HG02981 (cell line): ENCODE data around the gene TBC1D22A.

Experiments used
- ATAC-seq: cut with Tn5 transposase; IDR thresholded peaks from one replicate; pipeline ENCODE4 v1.9.1; 2021; ENCODE audit warnings: mild to moderate bottlenecking, moderate library complexity; ENCODE audit not compliant: unreplicated experiment

Gene TBC1D22A

DNA sequence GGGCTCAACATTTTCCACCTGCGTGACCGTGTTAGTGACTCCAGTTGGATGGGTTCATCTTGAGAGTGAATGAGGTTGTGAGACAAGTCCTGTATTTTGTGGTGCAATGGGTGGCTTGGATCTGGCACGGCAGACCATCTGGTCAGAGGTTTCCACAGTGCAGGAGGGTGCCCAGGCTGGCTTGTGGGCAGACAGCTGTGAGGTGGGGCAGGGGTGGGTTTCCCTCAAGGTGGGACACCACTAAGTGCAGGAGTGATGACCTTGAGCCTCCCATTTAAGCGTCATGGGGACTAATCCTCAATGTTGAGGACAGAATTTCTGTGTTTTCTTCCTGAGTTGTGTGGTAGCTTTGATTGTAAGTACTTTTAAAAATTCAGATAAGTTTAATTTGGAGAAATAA, 220.6 kb downstream of the TBC1D22A start:
- no peak for ATAC-seq

DNA sequence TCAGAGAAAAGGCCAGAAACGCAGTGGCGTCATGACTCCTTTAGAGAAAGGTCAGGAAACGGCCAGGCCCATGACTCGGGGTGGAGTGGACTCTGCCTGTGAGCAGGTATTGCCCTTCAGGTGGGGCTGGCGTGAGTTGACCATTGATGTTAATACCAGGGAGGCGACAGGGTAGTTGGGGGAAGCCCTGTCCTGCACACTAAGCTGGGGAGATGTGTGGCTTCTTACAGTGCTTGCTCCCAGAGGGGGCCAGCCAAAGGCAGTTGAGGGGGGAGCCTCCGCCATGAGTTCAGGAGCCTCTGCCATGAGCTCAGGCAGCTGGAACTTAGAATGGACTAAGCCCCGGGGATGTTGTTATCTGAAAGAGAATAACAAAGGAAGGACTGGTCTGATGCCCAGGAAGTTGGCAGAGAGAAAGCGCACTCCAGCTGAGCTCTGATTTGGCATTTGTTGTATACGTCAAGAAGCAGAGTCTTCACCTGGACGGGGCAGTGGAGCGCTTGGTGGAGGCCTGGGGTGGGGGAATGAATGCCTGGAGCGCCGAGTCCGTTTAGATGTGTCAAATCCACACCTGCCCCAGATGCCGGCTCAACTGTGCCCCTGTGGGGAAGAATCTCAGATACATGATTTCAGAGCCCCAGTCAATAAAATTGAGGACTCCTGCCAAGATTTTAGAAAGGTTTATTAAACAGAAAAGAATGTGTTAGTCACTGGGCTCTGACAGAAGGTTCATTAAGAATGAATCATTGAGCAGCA, 222.5 kb downstream of the TBC1D22A start:
- ATAC-seq = no peak

DNA sequence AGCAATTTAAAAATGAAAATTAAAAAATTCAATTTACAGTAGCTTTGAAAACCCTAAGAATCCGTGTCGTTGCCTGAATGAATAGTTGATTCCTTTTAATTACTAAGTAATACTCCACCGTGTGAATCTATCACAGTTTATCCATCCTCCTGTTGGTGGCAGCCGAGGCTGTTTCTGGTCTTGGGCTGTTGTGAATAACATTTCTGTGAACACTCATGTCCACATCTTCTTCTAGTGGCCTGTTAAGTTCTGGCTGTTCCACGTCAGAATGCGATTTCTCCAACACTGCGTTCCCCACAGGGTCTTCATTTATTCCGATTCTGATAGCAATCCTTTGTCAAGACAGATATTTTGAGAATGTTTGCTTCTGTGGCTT, 223.0 kb downstream of the TBC1D22A start:
- ATAC-seq = no peak

DNA sequence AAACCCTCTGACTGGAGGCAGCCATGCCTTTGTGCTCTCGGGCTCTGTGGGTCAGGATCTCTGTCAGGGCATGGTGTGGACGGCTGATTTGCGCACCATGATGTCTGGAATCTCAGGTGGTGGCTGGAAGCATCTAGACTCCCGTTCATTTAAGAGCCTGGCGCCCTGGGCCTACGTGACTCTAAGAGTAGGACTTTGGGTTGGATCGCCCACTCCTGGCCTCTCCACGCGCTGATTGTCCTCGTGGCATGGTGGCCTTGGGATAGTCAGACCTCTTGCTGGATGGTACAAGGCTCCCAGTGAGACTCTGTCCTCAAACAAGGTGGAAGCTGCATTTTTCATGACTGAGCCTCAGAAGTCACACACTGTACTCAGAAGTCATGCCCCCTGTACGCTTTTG, 224.3 kb downstream of the TBC1D22A start:
- ATAC-seq = no peak

DNA sequence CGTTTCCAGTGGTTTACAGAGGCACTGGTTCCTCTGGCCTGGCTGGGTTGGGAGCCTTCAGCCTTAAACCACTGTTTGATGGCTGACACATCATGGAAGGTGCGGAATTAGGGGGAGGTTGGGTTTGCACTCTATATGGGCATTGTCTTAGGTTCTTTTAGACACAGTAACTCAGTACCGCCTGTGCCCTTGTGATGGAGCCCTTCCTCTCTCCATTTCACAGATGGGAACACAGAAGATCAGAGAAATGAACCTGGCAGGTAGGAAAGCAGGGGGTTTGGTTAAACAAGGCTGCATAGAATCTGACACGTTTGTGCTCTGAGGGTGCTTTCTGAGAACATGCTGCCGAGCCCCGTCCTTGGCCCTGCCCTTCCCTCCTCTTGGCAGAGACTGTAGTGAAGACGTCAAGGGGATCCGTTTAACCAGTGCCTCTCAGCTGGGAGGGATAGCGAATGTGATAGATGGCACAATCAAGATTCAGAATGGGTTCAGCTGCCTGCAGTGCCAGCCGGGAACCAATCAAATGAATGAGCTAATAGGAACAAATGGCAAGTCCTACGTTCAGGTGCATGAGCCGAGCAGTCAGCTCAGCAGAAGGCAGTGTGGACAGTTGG, 228.6 kb downstream of the TBC1D22A start:
- no peak for ATAC-seq

DNA sequence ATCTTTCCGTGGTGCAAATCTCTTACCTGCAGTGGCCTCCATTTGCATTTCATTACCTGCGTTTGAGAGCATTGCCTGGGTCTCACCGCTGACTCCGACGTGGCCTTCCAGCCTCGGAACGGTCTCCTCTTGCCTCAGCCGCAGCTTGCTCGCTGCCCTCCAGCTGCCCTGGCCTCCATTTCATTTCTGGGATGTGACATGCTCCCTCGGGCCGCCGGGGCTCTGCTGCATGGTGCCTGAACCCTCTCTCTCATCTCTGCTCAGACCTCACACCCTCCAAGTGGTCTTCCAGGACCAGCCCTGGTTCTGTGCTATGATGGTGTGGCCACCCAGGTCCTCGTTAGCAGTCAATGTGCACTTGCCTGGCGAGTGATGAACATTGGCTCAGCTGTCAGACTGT, 229.2 kb downstream of the TBC1D22A start:
- no peak for ATAC-seq

DNA sequence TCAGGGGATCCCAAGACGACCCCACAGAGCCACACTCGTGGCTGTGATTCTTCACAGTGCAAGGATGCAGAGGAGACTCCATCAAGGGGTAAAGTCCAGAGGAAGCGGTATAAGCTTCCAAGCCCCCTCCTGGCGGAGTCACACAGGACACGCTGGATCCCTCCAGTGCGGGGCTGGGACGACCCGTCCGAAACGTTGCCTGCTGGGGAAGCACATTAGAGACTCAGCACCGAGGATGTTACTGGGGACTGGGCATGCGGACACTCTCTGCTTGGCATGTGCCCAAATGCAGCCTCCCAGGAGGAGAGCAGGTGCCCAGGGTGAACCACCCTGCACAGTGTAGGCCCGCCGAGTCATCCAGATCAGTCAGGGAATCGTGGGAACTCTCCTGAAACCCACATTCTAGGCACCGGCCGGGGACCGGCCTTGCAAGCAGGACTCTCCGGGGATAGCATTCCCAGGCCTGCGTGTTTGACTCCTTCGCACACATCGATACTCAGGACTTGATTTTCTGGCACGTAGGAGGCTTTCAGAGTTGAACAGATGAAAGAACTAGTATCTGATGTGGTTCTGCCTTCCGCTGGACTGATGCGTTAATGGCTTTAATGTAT, 229.8 kb downstream of the TBC1D22A start:
- no peak for ATAC-seq

DNA sequence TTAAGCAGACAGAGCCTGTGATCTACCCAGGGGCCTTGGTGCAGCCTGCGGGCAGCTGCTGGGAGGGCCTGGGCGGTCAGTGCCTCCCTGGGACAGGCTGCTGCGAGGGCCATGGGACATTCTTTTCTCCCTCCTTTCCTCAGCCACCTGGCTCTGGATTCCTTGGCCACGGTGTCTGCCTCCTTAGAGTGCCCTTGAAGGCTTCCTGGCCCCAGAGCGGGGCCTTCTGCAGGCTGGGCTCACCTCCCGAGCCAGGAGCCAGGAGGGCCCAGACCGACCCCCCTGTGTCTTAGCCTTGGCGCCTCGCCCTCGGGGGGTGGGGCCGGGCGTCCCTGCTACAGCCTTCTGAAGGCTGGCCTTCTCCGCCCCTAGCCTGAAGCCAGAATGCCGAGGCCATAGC, 231.2 kb downstream of the TBC1D22A start:
- no peak for ATAC-seq

DNA sequence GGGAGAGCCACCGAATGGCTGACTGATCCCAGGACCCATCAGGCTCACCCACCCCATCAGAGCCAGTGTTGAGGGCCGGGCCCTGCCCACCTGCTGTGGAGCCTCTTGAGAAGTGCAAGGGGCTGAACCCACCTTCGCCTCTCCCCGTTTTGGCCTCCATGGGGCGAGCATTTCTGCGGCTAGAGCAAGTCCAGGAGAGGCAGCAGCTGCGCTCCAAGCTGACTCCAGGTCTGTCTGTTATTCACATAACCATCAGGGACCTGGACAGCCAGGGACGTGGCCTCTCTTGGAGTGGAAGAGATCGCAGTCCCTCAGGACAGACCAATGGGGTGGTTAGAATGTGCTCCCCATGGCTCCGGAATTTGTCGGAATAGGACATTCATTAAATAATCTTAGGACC, 231.8 kb downstream of the TBC1D22A start:
- ATAC-seq = no peak

DNA sequence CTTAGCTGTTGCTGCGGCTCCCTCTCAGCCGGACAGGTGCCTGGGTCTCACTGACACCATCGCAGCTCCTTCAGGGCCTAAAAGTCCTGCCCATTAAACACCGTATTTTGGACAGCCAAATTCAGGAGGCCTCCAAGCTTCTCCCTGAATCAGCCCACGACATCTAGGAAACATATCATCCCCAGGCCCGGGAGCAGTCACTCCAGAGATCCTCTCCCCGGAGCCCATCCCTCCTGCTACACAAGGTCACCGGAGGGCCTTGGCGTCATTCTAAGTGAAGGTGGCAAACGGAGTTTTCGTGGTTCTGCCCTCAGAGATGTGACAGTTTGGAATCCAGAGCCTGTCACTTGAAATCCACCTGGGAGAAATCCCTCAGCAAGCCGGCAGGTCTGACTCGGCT, 232.5 kb downstream of the TBC1D22A start:
- ATAC-seq = no peak

DNA sequence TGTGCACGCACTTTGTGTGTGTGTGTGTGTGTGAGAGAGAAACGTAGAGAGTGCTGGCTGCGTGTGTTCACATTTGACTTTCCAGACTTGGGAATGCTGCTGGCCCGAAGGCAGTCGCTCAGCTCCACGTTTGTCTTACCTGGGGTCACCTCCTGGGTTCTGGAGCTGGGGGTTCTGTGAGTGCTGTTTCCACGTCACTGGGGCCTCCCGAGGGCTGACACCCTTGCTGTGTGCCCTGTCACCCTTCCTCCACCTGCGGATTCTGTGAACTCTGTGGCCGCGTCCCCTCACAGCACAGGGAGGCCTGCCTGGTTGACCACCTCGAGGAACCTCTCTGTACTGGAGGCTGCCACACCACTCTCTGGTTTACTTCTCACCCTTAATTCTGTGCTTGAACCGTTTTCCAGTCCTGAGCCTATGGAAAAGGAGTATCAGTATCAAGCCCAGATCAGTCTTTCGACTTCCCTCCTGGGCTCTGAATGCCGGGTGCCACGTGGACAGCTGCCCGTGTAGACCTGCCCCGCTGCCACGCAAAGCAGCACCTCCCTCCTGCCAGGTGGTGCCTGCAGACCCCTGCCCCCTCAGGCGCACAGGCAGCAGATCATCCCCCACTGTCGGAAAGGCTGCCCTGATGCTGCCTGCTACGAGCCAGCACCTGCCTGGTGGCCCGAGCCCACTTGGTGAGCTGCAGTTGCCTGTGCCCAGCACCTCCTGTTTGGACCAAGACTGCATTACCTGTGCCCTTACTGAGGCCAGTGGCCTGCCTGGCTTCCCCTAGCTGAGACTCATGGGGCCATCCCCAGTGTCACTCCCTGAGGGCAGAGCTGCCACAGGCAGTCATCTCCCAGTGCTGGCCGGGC, 233.3 kb downstream of the TBC1D22A start:
- ATAC-seq = no peak

DNA sequence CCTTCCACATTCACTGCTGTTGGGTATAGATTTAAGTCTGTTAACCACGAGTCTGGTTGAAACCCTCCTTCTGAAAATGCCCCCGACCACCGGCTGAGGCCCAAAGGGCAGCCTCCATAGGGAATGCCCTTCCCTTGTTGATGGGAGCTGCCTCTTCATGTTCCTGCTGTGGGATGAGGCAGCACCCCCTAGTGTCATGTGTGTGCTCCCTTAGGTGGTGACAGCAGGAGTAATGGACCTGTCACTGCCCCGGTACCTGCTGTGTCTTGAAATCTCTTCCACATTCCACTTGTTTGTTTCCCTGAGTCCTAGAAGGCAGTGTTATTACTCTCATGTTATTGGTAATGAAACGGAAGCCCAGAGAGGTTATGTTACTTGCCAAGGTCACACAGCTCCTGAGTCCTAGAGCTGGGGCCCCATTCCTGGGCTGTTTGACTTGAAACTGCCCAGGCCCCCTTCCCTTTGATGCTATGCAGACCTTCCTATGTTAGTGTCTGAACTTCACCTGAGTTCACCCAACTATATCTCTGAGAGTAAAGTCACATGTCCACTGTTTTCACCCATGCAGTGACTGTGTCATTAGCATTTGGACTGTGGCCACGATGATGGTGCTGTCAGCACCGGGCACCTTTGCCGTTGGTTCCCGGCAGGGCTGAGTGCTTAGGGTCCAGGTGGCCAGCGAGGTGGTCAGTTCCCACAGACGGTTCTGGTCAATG, 234.3 kb downstream of the TBC1D22A start:
- ATAC-seq = no peak

DNA sequence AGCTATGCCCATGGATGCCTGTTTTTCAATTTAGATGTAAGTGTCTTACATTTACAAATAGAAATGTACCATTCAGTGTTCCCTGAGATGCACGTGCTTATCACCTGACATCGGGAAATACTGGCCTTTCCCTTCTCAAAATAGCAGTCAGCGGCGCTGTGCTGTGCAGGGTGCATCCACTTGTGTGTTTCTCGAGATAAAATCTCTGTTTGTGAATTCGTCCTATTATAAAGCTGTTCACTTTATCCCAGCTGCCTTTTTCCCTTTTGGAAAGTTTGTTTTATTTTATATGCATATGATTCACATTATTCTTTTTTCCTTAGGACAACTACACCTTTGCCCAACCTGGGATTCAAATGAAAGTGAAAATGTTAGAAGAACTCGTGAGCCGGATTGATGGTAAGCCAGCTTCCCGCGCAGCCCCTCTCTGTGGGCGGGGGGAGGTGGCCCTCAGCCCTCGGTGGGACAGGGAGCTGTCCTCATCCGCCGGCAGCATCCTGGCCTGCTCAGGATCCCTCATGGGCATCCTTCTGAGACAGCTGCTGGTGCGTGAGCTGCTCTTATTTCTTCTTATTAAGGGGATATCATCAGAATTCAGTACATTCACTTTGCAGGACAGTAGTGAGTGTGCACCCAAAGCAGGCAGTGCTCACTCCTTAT, 235.0 kb downstream of the TBC1D22A start:
- ATAC-seq = no peak

DNA sequence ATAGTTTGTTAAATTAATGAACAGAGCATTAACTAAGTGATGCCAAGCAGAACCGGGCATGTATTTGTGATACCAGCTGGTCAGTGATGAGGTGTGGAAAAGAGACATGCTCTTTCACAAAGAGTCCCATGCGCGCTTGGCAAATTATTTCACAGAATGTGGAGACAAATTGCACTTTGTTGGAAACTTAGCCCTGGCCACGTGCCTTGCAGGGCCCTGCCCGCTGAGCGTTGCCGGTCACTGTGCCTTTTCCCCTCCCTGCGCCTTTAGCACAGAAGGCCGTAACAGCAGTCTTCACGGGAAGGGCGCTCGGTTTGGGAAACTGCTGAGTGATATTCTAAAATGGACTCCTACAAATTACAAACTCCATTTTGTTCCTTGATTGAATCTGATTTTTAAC, 235.9 kb downstream of the TBC1D22A start:
- ATAC-seq = no peak

DNA sequence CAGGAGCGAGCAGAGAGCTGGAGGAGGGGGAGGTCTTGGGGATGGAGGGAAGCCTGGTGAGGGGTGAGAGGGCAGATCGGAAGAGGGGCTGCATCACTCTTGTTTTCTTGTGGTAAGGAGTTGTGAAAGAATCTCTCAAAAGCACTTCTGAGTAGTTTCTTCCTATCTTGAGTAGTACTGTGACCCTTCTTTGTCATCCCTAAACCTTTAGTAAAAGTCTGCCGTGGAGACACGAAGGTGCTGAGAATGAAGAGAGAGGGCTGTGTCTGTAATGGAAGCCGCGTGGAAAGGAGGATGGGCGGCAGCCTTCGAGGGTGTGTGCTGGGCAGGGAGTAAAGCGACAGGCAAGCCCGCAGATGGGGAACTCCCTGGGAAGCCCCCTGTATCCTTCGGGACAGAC, 237.8 kb downstream of the TBC1D22A start:
- ATAC-seq = no peak

DNA sequence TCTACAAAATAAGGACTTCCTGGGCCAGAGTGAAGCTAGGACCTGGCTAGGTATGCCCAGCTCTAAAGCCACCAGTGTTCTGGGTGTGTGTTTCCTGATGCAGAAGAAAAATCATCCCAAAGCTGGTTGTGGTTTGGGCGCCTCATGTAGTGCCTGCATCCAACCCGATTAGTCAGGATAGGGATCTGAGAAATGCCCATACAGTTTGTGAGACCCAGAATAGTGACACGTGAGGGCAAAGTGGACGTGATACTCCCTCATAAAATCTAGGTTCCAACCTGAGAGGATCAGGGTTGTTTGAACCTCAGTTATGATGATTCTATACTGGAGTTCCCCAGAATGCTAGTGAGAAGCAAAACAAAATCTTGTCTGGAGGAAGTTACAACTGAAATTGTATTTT, 238.4 kb downstream of the TBC1D22A start:
- ATAC-seq = no peak

DNA sequence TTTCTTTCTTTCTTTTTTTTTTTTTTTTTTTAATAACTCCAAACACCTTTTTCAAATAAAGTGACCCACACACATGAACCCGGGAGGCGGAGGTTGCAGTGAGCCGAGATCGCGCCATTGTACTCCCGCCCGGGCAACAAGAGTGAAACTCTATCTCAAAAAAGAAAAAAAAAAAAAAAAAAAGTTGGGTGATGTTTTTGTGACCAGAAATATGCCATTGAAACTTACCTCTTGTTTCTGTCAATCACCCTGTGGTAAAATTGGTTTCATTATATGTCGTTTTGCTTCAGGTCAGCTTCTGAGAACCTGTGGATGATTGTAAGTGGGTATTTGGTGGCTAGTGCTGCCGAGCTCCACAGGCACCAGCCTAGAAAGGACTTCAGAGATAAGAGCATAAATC, 238.8 kb downstream of the TBC1D22A start:
- no peak for ATAC-seq

DNA sequence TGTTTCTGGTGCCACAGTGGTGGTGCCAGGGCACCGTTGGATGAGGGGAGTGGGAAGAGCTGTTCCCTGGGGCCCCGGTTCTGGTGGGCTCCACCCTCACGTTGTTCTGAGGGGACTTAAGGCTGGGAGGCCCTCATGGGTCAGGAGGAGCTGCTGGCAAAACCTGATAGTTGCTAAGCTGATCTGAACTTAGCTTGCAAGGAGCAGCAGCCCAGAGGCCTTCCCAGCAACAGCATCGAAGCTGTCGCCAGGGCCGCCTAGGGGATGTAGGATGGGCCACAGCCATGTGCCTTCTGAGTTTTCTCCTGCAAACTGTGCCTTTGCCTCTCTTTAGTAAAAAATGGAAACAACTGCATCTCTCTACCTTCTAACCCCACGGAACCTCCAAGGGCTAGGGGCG, 240.2 kb downstream of the TBC1D22A start:
- no peak for ATAC-seq

DNA sequence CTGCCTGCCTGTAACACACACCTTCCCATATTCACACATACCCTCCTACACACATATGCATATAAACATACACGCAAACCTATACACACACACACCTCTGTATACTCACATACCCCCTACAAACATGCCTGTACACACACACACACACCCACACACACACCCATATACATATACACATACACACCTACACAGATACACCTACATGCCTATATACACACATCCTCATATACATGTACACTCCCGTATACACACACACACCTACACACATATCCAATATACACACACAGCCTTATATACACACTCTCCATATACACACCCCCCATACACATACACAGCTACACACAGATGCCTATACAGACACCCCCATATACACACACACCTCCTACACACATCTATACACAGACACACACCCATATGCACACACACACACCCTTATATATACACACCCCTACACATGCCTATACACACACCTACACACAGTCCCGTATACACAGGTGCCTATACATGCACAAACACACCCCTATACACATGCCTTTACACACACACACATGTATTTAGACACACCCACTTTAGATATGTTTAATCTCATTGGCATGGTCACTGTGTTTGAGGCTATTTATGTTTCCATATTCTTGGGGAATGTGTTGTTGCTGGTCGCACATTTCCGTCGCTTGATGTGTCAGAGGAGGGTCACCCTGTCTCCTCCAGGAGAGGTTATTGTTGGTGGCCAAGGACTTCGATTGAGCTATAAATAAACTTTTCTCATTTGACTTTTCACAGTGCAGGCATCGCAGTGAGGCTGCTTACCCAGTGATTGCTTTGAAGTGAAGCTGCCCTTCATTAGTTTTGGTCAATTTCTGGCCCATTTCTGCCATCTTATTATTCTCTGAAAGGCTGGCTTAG, 243.3 kb downstream of the TBC1D22A start:
- ATAC-seq = no peak
